ENCODE measurements around the gene FOXO1.
"Not testable (repeated sequence)": the region's sequence is repeated elsewhere in the genome, so short reads cannot be mapped to it uniquely, and the experiment has no call there.

Gene FOXO1

GRCh38 chr13:40665126-40666044 lies 1.1 kb downstream of the FOXO1 start:
- no peak for DNase-seq

GRCh38 chr13:40664350-40665125 lies 1.9 kb downstream of the FOXO1 start:
- no peak for DNase-seq

- not testable (repeated sequence) for DNase-seq
Measured at GRCh38 chr13:40664100-40664349, 2.4 kb downstream of the FOXO1 start.

- DNase-seq: no peak
Measured at GRCh38 chr13:40662866-40663265, 3.6 kb downstream of the FOXO1 start.

GRCh38 chr13:40661875-40662665 lies 4.4 kb downstream of the FOXO1 start:
- no peak for DNase-seq

- DNase-seq: no peak
Measured at GRCh38 chr13:40660692-40661091, 5.7 kb downstream of the FOXO1 start.

GRCh38 chr13:40660141-40660664 lies 6.2 kb downstream of the FOXO1 start:
- no peak for DNase-seq

GRCh38 chr13:40657951-40658350 lies 8.5 kb downstream of the FOXO1 start:
- no peak for DNase-seq

GRCh38 chr13:40657307-40657706 lies 9.1 kb downstream of the FOXO1 start:
- no peak for DNase-seq

GRCh38 chr13:40656358-40656757 lies 10.1 kb downstream of the FOXO1 start:
- no peak for DNase-seq

- DNase-seq: no peak
Measured at GRCh38 chr13:40653527-40654318, 12.7 kb downstream of the FOXO1 start.

- DNase-seq: no peak
Measured at GRCh38 chr13:40652588-40652940, 13.9 kb downstream of the FOXO1 start.

GRCh38 chr13:40651866-40652587 lies 14.4 kb downstream of the FOXO1 start:
- DNase-seq: no peak

- no peak for DNase-seq
Measured at GRCh38 chr13:40648841-40649240, 17.6 kb downstream of the FOXO1 start.

GRCh38 chr13:40648040-40648439 lies 18.4 kb downstream of the FOXO1 start:
- no peak for DNase-seq

GRCh38 chr13:40644838-40645604 lies 21.4 kb downstream of the FOXO1 start:
- DNase-seq: no peak

- no peak for DNase-seq
Measured at GRCh38 chr13:40640845-40641458, 25.5 kb downstream of the FOXO1 start.

- DNase-seq: no peak
Measured at GRCh38 chr13:40640202-40640601, 26.2 kb downstream of the FOXO1 start.

GRCh38 chr13:40639221-40639681 lies 27.2 kb downstream of the FOXO1 start:
- no peak for DNase-seq

- no peak for DNase-seq
Measured at GRCh38 chr13:40637643-40638042, 28.8 kb downstream of the FOXO1 start.
